Upper lobe of right lung (tissue), 1 donor: ENCODE data around the gene PCDH12. TPM values are rescaled to one million over a fixed set of nuclear protein-coding genes. Genes with fewer than 3 reads are reported as not detected.

Experiments
- ATAC-seq: fragments of 200-7000 bp; cut with Tn5 transposase; one replicate; pipeline ENCODE4 v1.9.1; 2020; ENCODE audit warnings: mild to moderate bottlenecking, moderate library complexity
- DNase-seq: peaks from one replicate; pipeline ENCODE4 v3.0.0-alpha.2; 2020
- H3K27ac ChIP-seq: fragments of 200-600 bp; one replicate; pipeline ENCODE4 v1.8.0; 2022
- H3K27me3 ChIP-seq: fragments of 200-600 bp; one replicate; pipeline ENCODE4 v1.8.0; 2022; ENCODE audit warnings: mild to moderate bottlenecking
- H3K36me3 ChIP-seq: fragments of 200-600 bp; one replicate; pipeline ENCODE4 v1.8.0; 2022
- H3K4me1 ChIP-seq: fragments of 200-600 bp; one replicate; pipeline ENCODE4 v1.8.0; 2022
- H3K4me3 ChIP-seq: fragments of 200-600 bp; one replicate; pipeline ENCODE4 v1.8.0; 2022; ENCODE audit warnings: mild to moderate bottlenecking
- H3K9me3 ChIP-seq: fragments of 200-600 bp; one replicate; pipeline ENCODE4 v1.8.0; 2022
- CTCF ChIP-seq: fragments of 200-600 bp; IDR thresholded peaks from one replicate; pipeline ENCODE4 v1.8.0; 2022; ENCODE audit warnings: antibody characterized with exemption
- intact Hi-C: fragments of 100-400 bp; cut with DNase I; formaldehyde crosslinking; loops from one replicate; pipeline ENCODE4 v1.11.0; 2022
- total RNA-seq: library from RNA; stranded (reverse); fragmentation: NEBNext Ultra II Directional; extraction: Animal tissue kit (Norgen Biotek cat#: 25700); gene quantifications from one replicate; pipeline ENCODE4 v1.2.1, GENCODE V29; 2021
- donor health status: DM: no; HTN: yes; CAD: no; lungs with severe emphysema.

The PCDH12 gene
- total RNA-seq, 1 donor from 2014 or later, result 17.0 TPM

GRCh38 chr5:141963701-141964100, 5.7 kb upstream of the PCDH12 start:
- Histone ChIP-seq H3K36me3 (no peaks in the 10 kb centered on the region), H3K4me3 (no peak overlapping the region), H3K9me3 (no peaks in the 10 kb centered on the region), H3K27me3 (no peaks in the 10 kb centered on the region), H3K4me1 (no peaks in the 10 kb centered on the region), H3K27ac (no peak overlapping the region)
- TF ChIP-seq CTCF, result no peak
- DNase-seq (no peak), ATAC-seq (no peak)
- intact Hi-C loops, result loop anchor here (5.0 kb wide), 2 partner anchors 86 to 271 kb away; partner anchors contain the start of gene PCDH1

DNA sequence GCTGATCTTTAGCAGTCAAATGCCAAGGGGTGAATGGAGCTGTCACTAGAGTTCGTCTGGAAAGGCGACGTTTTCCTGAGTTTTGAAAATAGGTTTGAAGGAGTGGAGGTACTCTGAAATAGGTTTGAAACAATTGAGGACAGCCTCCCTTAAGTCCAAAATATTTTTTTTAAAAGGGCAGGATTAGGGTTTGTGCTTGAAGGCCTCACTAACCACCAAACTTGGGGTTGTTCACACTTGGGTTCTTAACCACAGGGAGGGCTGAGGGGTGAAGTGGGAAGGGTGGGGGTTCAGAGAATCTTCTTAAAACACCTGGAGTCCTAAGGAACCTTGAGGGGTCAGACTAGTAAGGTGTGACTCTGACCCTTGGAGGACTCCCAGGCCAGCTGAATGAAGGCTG, 3.5 kb upstream of the PCDH12 start:
- no peaks in the 10 kb centered on the region for H3K36me3 ChIP-seq
- no peaks in the 10 kb centered on the region for H3K27me3 ChIP-seq
- no peak for TF ChIP-seq CTCF
- DNase-seq (no peak), ATAC-seq (no peak)
- peaks cover 20% of the 10 kb centered on the region for H3K4me1 ChIP-seq
- H3K9me3 ChIP-seq, result no peaks in the 10 kb centered on the region
- no peak overlapping the region for H3K27ac ChIP-seq
- H3K4me3 ChIP-seq, result no peak overlapping the region
- intact Hi-C loops, result loop anchor here (5.0 kb wide), 2 partner anchors 84 to 269 kb away; partner anchors contain the start of gene PCDH1

GRCh38 chr5:141960449-141961323, 2.7 kb upstream of the PCDH12 start:
- intact Hi-C loops, result loop anchor here (5.0 kb wide), 2 partner anchors 83 to 268 kb away; partner anchors contain the start of gene PCDH1
- H3K4me3 ChIP-seq, result no peak overlapping the region
- ATAC-seq, result peak; percentile 91
- DNase-seq, result peak; percentile 89
- no peaks in the 10 kb centered on the region for H3K27me3 ChIP-seq
- TF ChIP-seq CTCF, result peak; percentile 89
- no peaks in the 10 kb centered on the region for H3K36me3 ChIP-seq
- no peaks in the 10 kb centered on the region for H3K9me3 ChIP-seq
- H3K4me1 ChIP-seq, result peaks cover 20% of the 10 kb centered on the region
- peak overlapping the region; percentile 13 for H3K27ac ChIP-seq

DNA sequence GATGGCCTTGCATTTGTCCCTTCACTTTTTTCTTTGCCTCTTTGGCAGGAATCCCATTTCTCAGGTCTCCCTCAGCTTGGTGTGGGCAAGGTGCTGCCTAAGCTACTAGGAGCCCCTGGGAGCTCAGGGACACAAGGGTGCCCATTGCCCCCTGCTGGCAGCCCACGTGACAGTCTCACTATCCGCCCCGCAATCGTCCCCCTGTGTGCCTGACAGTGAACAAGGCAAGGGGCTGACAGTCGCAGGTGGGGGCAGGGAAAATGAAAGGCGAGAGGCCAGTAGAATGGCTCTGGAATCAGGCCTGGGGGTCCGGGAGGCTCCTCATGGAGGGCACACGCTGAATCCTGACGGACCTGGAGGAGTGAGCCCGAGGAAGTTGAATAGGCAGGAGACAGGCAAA, 2.0 kb upstream of the PCDH12 start:
- H3K4me1 ChIP-seq, result peaks cover 20% of the 10 kb centered on the region
- H3K36me3 ChIP-seq, result no peaks in the 10 kb centered on the region
- no peaks in the 10 kb centered on the region for H3K9me3 ChIP-seq
- H3K4me3 ChIP-seq, result no peak overlapping the region
- H3K27me3 ChIP-seq, result no peaks in the 10 kb centered on the region
- peak overlapping the region; percentile 13 for H3K27ac ChIP-seq
- DNase-seq, result no peak
- ATAC-seq, result no peak
- intact Hi-C loops, result loop anchor here (5.0 kb wide), 2 partner anchors 83 to 268 kb away; partner anchors contain the start of gene PCDH1
- peak; percentile 28 for TF ChIP-seq CTCF

DNA sequence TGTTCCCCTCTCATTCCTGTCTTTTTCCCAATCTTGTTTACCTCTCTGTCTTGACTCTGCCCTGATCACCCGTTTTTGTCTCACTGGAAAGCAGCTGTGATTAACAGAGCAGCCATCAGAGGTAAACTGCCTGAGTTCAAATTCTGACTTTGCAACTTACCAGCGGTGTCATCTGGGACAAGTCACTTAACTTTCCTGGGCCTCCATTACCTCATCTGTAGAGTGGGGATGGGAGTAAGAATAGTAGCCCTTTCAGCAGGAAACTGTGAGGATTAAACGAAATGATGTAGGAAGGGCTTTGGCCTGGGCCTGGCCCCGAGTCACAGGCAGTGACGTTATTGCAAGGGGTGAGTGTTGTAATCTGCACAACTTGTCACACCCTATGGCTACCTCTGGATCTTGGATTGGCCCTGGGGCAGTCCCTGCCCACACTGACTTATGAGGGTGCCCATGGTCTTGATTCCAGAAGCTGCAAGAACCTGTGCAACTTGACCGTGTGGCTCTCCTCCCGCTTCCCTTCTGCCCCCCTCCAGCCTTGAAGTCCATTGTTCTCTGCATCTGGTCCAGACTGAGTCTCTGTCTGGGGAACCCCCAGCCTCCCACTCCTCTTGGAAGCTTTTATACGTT, 657 bp upstream of the PCDH12 start:
- H3K36me3 ChIP-seq, result no peaks in the 10 kb centered on the region
- H3K4me1 ChIP-seq, result peaks cover 20% of the 10 kb centered on the region
- no peaks in the 10 kb centered on the region for H3K27me3 ChIP-seq
- peak; percentile 49 for ATAC-seq
- H3K4me3 ChIP-seq, result peak overlapping the region; percentile 30
- DNase-seq, result no peak
- H3K9me3 ChIP-seq, result no peaks in the 10 kb centered on the region
- H3K27ac ChIP-seq, result peak overlapping the region; percentile 65
- no peak for TF ChIP-seq CTCF
- intact Hi-C loops, result no loop called here
